WTC11 (cell line): ENCODE data around the gene CD226.

Source experiments
- ATF2 ChIP-seq: sonication (generic); formaldehyde crosslinking; IDR thresholded peaks from 2 replicates; pipeline ENCODE4 v1.8.1; 2022; ENCODE audit warnings: low read depth, missing genetic modification reagents, borderline replicate concordance
- CREM ChIP-seq: sonication (generic); formaldehyde crosslinking; IDR thresholded peaks from 2 replicates; pipeline ENCODE4 v1.8.1; 2022; ENCODE audit warnings: mild to moderate bottlenecking, missing genetic modification reagents, moderate library complexity
- CTCF ChIP-seq: fragments of 200-600 bp; IDR thresholded peaks from 2 replicates; pipeline ENCODE4 v1.8.0; 2022; ENCODE audit warnings: antibody characterized with exemption
- HMGA2 ChIP-seq: fragments of 250-450 bp; sonication (Bioruptor Pico); IDR thresholded peaks from 2 replicates; pipeline ENCODE4 v1.4.0; 2021; ENCODE audit warnings: mild to moderate bottlenecking, moderate library complexity
- HMGXB4 ChIP-seq: sonication (generic); formaldehyde crosslinking; IDR thresholded peaks from 2 replicates; pipeline ENCODE4 v1.8.1; 2023; ENCODE audit warnings: mild to moderate bottlenecking, moderate library complexity, missing genetic modification reagents
- JUN ChIP-seq: sonication (generic); formaldehyde crosslinking; IDR thresholded peaks from 2 replicates; pipeline ENCODE4 v1.8.0; 2023; ENCODE audit warnings: mild to moderate bottlenecking, missing genetic modification reagents
- MYBL2 ChIP-seq: sonication (generic); formaldehyde crosslinking; IDR thresholded peaks from 2 replicates; pipeline ENCODE4 v1.8.1; 2023; ENCODE audit warnings: mild to moderate bottlenecking, moderate library complexity, missing genetic modification reagents
- NR1H2 ChIP-seq: sonication (generic); formaldehyde crosslinking; IDR thresholded peaks from 2 replicates; pipeline ENCODE4 v1.9.0; 2021; ENCODE audit warnings: mild to moderate bottlenecking, moderate library complexity, missing genetic modification reagents
- NR2C2 ChIP-seq: sonication (generic); formaldehyde crosslinking; IDR thresholded peaks from 2 replicates; pipeline ENCODE4 v1.8.0; 2022; ENCODE audit warnings: mild to moderate bottlenecking, missing genetic modification reagents
- ZBTB21 ChIP-seq: sonication (generic); formaldehyde crosslinking; IDR thresholded peaks from 2 replicates; pipeline ENCODE4 v1.8.1; 2023; ENCODE audit warnings: mild to moderate bottlenecking, missing genetic modification reagents, borderline replicate concordance
- ZNF138 ChIP-seq: sonication (generic); formaldehyde crosslinking; conservative IDR thresholded peaks from 2 replicates; pipeline ENCODE4 v1.8.1; 2022; ENCODE audit warnings: mild to moderate bottlenecking, moderate library complexity, missing genetic modification reagents

- TF ChIP-seq CTCF (no peak), NR2C2 (CRISPR knock-in tag) (no peak), HMGA2 (no peak), MYBL2 (CRISPR knock-in tag) (no peak), HMGXB4 (CRISPR knock-in tag) (no peak), ZBTB21 (CRISPR knock-in tag) (no peak), JUN (no peak), ZNF138 (CRISPR knock-in tag) (no peak), CREM (no peak), NR1H2 (no peak), ATF2 (CRISPR knock-in tag) (no peak)
Observed at GRCh38 chr18:69908838-69909237, 38.8 kb downstream of the CD226 start.
